ENCODE results near the gene SLC6A15. TPM values are rescaled to one million over a fixed set of nuclear protein-coding genes. Genes with fewer than 3 reads are reported as not detected.

Gene SLC6A15
- total RNA-seq, 4 donors from 2014 or later = 2.2 to 5.9 (median 4.0) TPM

DNA sequence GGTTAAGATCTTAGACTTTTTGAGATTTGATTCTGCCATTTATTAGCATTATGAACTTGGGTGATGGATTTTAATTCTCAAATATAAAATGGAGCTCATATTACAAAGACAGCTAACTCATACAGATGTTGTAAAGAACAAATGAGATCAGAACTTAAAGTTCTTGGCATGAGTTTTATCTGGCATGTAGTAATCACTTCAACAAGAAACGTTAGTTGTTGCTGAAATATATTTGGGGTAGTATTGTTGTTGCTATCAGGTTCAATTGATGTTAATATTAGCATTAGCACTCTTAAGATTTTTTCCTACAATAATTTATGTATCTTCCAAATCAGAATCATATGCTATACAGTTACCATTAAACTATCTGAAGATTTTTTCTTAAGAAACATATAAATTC, 71.0 kb downstream of the SLC6A15 start:
- no peak overlapping the region for H3K27ac ChIP-seq
- no peaks in the 10 kb centered on the region for H3K9me3 ChIP-seq
- H3K27me3 ChIP-seq = no peaks in the 10 kb centered on the region
- WGBS = 40% methylated on average over 1 of the region's 1 CpG
- TF ChIP-seq POLR2AphosphoS5 (IDR thresholded peaks at IDR 0.05) = no peak
- TF ChIP-seq, protein P1, sequence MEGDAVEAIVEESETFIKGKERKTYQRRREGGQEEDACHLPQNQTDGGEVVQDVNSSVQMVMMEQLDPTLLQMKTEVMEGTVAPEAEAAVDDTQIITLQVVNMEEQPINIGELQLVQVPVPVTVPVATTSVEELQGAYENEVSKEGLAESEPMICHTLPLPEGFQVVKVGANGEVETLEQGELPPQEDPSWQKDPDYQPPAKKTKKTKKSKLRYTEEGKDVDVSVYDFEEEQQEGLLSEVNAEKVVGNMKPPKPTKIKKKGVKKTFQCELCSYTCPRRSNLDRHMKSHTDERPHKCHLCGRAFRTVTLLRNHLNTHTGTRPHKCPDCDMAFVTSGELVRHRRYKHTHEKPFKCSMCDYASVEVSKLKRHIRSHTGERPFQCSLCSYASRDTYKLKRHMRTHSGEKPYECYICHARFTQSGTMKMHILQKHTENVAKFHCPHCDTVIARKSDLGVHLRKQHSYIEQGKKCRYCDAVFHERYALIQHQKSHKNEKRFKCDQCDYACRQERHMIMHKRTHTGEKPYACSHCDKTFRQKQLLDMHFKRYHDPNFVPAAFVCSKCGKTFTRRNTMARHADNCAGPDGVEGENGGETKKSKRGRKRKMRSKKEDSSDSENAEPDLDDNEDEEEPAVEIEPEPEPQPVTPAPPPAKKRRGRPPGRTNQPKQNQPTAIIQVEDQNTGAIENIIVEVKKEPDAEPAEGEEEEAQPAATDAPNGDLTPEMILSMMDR (IDR thresholded peaks at IDR 0.05) = no peak
- no peak for TF ChIP-seq EP300 (IDR thresholded peaks at IDR 0.05)
- TF ChIP-seq POLR2A (IDR thresholded peaks at IDR 0.05) = no peak
- H3K4me3 ChIP-seq = no peak overlapping the region
- DNase-seq (ENCODE audit: low spot score in 2 of 2) = no peak
- no peaks in the 10 kb centered on the region for H3K4me1 ChIP-seq
- no peaks in the 10 kb centered on the region for H3K36me3 ChIP-seq

GRCh38 chr12:84840356-84840755, 72.2 kb downstream of the SLC6A15 start:
- TF ChIP-seq POLR2A (IDR thresholded peaks at IDR 0.05) = no peak
- TF ChIP-seq POLR2AphosphoS5 (IDR thresholded peaks at IDR 0.05) = no peak
- TF ChIP-seq, protein P1 (IDR thresholded peaks at IDR 0.05) = no peak
- no peak for TF ChIP-seq EP300 (IDR thresholded peaks at IDR 0.05)
- no peaks in the 10 kb centered on the region for H3K27me3 ChIP-seq
- H3K27ac ChIP-seq = no peak overlapping the region
- no peak for DNase-seq (ENCODE audit: low spot score in 2 of 2)
- no peaks in the 10 kb centered on the region for H3K9me3 ChIP-seq
- no peaks in the 10 kb centered on the region for H3K4me1 ChIP-seq
- H3K36me3 ChIP-seq = no peaks in the 10 kb centered on the region
- no peak overlapping the region for H3K4me3 ChIP-seq

DNA sequence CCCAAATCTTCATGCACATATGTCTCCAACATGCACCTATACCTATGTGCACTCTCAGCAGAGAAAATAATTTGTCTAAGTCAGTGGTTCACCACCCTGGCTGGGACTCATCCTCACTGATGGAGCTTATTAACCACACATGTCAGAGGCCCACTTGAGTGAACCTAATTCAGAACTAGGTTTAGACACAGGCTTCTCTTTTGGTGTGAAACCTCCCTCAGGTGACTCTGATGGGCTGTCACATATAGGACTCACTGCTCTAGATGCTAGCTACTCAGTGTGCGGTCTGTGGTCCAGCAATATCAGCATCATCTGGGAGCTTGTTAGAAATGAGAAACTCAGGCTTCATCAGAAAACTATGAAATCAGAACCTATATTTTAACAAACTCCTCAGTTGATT, 85.7 kb downstream of the SLC6A15 start:
- Histone ChIP-seq H3K4me3 (no peak overlapping the region), H3K27ac (no peak overlapping the region), H3K9me3 (no peaks in the 10 kb centered on the region), H3K4me1 (no peaks in the 10 kb centered on the region), H3K36me3 (no peaks in the 10 kb centered on the region), H3K27me3 (no peaks in the 10 kb centered on the region)
- WGBS = 100% methylated on average over 1 of the region's 1 CpG
- TF ChIP-seq EP300 (IDR thresholded peaks at IDR 0.05) (no peak), POLR2A (IDR thresholded peaks at IDR 0.05) (no peak), POLR2AphosphoS5 (IDR thresholded peaks at IDR 0.05) (no peak)
- TF ChIP-seq, protein P1 (IDR thresholded peaks at IDR 0.05) = no peak
- no peak for DNase-seq (ENCODE audit: low spot score in 2 of 2)

DNA sequence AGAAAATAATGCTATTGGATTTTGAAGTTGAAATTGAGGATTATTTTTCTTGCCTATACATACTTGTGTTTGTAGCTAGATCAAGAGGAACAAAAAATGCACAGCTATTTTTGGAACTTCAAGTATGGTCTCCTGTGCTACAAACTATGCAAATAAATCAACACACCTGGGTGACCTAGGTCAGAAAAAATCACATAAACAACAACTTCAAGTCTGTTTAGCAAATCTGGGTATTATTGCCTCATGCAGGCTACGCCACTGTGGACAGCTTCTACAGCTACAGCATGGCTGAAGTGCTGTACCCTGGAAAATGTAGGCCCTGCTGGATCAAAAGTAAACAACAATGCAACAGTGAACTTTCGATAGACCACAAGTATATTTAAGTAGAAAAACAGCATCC, 87.5 kb downstream of the SLC6A15 start:
- no peak overlapping the region for H3K4me3 ChIP-seq
- no peak for TF ChIP-seq EP300 (IDR thresholded peaks at IDR 0.05)
- TF ChIP-seq, protein P1 (IDR thresholded peaks at IDR 0.05) = no peak
- TF ChIP-seq POLR2A (IDR thresholded peaks at IDR 0.05) = no peak
- TF ChIP-seq POLR2AphosphoS5 (IDR thresholded peaks at IDR 0.05) = no peak
- 37% methylated on average over 2 of the region's 2 CpGs for WGBS
- no peaks in the 10 kb centered on the region for H3K36me3 ChIP-seq
- no peaks in the 10 kb centered on the region for H3K27me3 ChIP-seq
- no peak for DNase-seq (ENCODE audit: low spot score in 2 of 2)
- H3K4me1 ChIP-seq = no peaks in the 10 kb centered on the region
- H3K9me3 ChIP-seq = no peaks in the 10 kb centered on the region
- no peak overlapping the region for H3K27ac ChIP-seq

DNA sequence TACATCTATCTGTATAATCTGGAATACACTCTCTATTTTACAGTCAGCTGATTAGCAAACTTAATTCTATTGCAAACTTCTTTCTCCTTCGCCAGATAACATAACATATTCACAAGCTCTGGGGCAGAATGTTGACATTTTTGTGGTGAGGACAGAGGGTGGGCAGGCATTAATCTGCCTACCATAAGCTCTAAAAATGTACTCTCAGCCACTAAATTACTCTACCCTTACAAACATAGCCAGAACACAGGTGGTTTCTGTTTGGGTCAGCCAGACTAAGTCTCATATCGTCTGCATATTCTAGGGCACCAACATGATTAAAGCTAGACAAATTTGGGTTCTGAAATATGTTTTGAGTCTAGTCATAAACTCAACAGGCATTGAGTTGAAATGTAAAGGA, 90.1 kb downstream of the SLC6A15 start:
- no peak for DNase-seq (ENCODE audit: low spot score in 2 of 2)
- no peaks in the 10 kb centered on the region for H3K27me3 ChIP-seq
- WGBS = 64% methylated on average over 2 of the region's 2 CpGs
- TF ChIP-seq, protein P1 (IDR thresholded peaks at IDR 0.05) = no peak
- no peak for TF ChIP-seq EP300 (IDR thresholded peaks at IDR 0.05)
- H3K27ac ChIP-seq = no peak overlapping the region
- H3K4me1 ChIP-seq = no peaks in the 10 kb centered on the region
- no peak overlapping the region for H3K4me3 ChIP-seq
- no peaks in the 10 kb centered on the region for H3K9me3 ChIP-seq
- no peaks in the 10 kb centered on the region for H3K36me3 ChIP-seq
